Spleen (tissue), 7 donors: ENCODE measurements around the gene CALY.

Experiments used
- POLR2A ChIP-seq, 3 donors: fragments of 450-650 bp; IDR thresholded peaks; one replicate each; pipeline ENCODE4 v1.5.1; 2017; ENCODE audit warnings: antibody characterized with exemption in 3 of 3, mild to moderate bottlenecking in 1 of 3
- TF ChIP-seq, protein P1 (sequence below), 11 experiments: fragments of 200-600 bp in 7 of 11; fragments of 450-650 bp in 4 of 11; sonication (generic) in 4 of 11; IDR thresholded peaks in 8 of 11; conservative IDR thresholded peaks in 3 of 11; 1 replicate in 7 of 11; 2 replicates in 4 of 11; pipeline versions ENCODE4 v1.4.0 to v1.8.0; 2016 to 2021; ENCODE audit warnings: antibody characterized with exemption in 11 of 11, inconsistent platforms in 4 of 11, mild to moderate bottlenecking in 1 of 11
- donor health status: DM: no; HTN: no; CAD: no; lungs with moderate emphysema.
- donor health status: DM: no; HTN: no; CAD: no.
- donor health status: DM: no; HTN: no; CAD: no.

DNA sequence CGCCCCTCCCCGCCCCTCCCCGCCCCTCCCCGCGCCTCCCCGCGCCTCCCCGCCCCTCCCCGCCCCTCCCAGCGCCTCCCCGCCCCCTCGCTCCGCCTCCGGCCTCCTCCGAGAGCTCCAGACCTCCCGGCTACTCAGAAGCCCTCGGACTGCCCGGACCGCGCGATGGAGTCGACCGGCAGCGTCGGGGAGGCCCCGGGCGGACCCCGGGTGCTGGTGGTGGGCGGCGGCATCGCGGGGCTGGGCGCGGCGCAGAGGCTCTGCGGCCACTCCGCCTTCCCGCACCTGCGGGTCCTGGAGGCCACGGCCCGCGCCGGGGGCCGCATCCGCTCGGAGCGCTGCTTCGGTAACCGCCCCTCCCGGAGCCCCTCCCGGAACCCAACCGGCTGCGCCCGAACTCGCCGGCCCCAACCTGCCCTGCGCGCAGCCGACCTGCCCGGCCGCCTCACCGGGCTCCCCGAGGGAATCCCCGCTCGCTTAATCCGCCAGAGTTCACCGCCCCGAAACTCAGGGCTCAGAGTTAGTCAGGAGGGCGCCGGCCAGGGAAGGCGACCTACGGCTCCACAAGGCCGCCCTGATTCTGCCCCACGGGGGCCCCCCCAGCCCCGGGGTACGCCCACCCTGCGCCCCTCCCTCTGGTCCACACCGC lies 42.6 kb upstream of the CALY start, which contains the start of gene PAOX:
- TF ChIP-seq, protein P1, sequence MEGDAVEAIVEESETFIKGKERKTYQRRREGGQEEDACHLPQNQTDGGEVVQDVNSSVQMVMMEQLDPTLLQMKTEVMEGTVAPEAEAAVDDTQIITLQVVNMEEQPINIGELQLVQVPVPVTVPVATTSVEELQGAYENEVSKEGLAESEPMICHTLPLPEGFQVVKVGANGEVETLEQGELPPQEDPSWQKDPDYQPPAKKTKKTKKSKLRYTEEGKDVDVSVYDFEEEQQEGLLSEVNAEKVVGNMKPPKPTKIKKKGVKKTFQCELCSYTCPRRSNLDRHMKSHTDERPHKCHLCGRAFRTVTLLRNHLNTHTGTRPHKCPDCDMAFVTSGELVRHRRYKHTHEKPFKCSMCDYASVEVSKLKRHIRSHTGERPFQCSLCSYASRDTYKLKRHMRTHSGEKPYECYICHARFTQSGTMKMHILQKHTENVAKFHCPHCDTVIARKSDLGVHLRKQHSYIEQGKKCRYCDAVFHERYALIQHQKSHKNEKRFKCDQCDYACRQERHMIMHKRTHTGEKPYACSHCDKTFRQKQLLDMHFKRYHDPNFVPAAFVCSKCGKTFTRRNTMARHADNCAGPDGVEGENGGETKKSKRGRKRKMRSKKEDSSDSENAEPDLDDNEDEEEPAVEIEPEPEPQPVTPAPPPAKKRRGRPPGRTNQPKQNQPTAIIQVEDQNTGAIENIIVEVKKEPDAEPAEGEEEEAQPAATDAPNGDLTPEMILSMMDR (IDR thresholded peaks at IDR 0.05 in 8 of 11, conservative IDR thresholded peaks at IDR 0.05 in 3 of 11), result no peak
- no peak for TF ChIP-seq POLR2A (IDR thresholded peaks at IDR 0.05)
